T follicular helper cell (primary cell): Measurements from ENCODE around the gene CCBE1.

Experiments used
- DNase-seq: peaks from one replicate; pipeline ENCODE4 v3.0.0-alpha.2; 2020; ENCODE audit warnings: low read depth

CCBE1 gene

GRCh38 chr18:59492756-59493421, 204.3 kb downstream of the CCBE1 start:
- no peak for DNase-seq

GRCh38 chr18:59488899-59489298, 208.3 kb downstream of the CCBE1 start:
- DNase-seq = no peak

GRCh38 chr18:59485382-59485781, 211.8 kb downstream of the CCBE1 start:
- DNase-seq = no peak

- DNase-seq = no peak
Observed at GRCh38 chr18:59484561-59485328, 212.5 kb downstream of the CCBE1 start.

DNA sequence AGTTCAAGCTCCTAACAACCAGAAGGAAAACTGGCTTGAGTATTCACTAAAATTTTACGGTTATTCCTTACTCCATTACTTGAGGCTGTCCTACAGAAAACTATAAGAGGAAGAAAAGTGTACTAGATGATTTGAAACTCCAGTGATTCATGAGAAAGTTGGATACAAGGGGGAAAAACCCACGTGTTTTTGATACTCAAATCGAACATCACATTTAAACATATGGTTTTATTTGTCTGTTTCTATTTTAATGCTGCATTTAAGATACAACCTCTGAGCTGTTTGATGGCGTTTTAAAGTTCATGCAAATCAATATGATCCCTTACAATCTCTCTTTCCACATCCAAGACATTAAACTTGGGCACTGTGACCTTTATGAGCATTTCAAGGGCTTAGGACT, 213.1 kb downstream of the CCBE1 start:
- DNase-seq = no peak

- DNase-seq = no peak
Observed at GRCh38 chr18:59481436-59481835, 215.8 kb downstream of the CCBE1 start.

DNA sequence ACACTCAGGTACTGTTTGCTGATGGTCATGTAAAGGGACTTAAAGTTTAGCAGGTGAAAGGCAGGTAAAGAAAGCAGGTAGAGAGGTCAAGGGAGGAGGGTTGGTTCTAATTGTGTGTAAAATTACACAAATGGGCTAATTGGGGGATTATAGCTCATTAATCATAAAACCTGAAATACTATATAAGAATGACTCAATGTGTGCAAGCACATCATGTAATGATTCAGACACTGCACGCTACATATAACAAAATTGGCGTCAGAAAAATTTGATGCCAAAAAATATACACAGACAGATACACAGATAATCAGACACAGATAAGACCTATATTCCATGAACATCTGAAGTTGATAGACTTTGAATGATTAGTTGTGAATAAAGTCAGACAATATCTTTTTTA, 217.4 kb downstream of the CCBE1 start:
- no peak for DNase-seq

- DNase-seq = no peak
Observed at GRCh38 chr18:59478591-59478990, 218.6 kb downstream of the CCBE1 start.

DNA sequence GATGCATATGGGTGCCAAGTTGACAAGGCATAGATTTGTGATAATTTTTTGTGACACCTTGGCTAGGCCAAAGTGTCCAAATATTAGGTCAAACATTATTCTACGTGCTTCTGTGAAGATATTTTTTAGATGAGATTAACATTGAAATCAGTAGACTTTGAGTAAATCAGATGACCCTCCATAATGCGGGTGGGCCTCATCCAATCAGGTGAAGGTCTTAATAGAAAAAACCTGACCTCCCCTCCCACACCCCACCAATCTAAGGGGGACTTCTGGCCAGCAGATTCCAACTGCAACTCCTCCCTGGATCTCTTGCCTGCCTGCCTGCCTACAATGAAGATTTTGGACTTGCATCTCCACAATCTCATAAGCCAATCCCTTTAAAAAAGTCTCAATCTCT, 219.4 kb downstream of the CCBE1 start:
- no peak for DNase-seq

DNA sequence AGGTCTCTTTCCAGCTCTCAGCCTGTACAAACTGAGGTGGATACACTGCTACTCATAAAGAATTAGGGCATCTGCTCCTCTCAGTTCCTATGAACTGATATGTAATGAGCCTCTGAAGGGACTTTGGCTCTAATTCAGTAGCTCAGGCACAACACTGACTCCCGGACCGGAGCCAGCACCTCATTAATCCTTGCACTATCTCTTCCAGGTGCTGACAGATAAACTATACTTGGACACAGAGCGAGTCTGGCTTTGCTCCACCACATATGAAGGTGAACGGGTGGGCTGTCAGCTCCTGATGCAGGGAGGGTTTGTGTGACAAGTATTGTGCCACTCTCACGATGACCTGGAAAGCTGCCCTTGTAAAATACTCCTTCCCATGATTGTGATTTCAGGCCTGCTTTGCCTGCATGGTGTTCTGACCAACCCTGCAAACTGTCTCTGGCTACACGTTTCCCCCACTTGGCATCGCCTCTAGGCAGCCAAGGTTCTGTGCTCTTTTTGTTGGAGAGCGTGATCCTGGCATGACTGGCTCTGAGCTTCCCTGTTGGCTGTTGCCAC, 226.6 kb downstream of the CCBE1 start:
- DNase-seq = no peak

- DNase-seq = no peak
Observed at GRCh38 chr18:59469463-59470180, 227.6 kb downstream of the CCBE1 start.

GRCh38 chr18:59468821-59469220, 228.4 kb downstream of the CCBE1 start:
- DNase-seq = no peak

DNA sequence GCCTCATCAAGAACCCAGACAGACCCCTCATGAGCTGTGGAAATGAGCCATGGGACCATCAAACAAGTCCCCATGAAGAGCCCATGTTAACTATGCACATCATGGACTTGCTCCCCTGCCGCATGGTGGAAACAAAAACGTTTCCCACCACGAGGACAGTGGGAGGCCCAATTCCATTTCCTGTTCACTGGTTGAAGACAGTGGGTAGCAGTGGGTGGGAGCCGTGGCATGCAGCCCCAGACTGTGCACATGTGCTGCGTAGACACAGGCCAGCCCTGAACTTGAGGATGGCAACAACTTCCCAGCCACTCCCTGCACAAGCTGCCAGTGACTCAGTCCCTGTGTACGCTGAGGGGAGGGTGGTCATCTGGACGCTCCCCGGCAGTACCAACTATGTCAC, 229.7 kb downstream of the CCBE1 start:
- no peak for DNase-seq

GRCh38 chr18:59466980-59467379, 230.2 kb downstream of the CCBE1 start:
- no peak for DNase-seq

DNA sequence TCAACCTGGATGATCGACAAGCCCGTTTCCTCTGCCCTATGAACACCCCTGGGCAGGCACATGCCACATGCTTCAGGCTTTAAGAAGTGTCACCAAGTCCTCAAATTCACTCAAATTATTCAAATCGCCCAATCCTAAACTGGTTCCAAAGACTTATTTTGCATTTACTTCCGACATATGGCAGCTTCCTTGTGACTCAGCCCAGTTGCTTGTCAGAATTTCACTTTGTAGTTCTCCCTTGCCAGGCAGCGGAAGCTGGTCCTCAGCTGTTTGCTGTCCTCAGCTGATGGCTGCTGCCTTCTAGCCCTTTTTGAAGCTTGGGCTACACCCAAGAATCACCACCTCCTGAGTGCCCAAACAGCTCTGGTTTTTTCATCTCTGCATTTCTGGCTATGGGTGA, 232.7 kb downstream of the CCBE1 start:
- no peak for DNase-seq

DNA sequence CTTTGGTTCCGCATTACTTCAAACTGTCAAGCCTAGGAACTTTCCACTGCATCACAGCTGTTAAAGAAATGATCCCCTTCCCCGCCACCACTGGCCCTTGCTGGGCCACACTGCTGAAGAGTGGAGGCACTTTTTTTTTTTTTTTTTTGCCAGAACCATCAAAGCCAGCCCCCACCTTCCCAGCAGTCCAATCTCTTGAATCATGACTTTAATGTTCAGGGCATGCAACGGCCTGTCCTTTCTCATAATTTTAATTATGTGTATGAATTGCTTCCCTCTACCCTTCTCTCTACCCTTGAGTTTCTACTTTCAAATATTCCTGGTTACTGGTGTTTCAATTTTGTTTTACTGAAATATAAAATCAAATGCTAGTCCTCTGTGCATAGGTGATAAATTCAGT, 236.1 kb downstream of the CCBE1 start:
- DNase-seq = no peak

- no peak for DNase-seq
Observed at GRCh38 chr18:59460072-59460420, 237.2 kb downstream of the CCBE1 start.

- DNase-seq = no peak
Observed at GRCh38 chr18:59459369-59460071, 237.7 kb downstream of the CCBE1 start.

- DNase-seq = no peak
Observed at GRCh38 chr18:59458575-59458974, 238.6 kb downstream of the CCBE1 start.

GRCh38 chr18:59456657-59457056, 240.6 kb downstream of the CCBE1 start:
- DNase-seq = no peak

DNA sequence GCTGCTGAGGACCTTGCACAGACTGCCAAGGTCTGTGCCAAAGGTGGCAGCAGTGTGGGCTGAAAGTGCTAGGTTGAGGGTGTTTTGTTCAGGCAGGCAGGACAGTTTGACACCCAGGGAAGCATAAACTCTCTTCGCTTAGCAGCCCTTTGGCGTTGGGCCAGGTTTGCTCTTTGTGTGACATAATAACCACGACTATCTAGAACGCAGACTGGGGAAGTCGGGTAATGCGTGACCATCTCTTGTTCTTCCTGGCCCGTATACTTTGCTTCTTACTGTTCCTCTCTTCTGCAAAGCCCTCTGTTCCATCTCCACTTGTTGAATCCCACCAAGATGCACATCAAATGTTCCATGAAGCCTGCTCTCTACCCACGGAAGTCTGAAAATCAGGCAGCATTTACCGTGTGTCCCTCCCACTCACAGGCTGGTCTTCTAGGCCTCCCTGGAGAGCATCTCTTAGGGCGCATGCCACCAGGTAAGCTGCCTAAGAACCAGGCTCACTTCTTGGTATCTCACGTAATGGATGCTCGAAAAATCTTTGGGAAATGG, 241.4 kb downstream of the CCBE1 start:
- DNase-seq = no peak
